Measurements from ENCODE around the gene FAM50B.
A peak's percentile ranks its signal among the peaks of the same experiment; 100 is the strongest.

GRCh38 chr6:3885262-3886036, 36.3 kb downstream of the FAM50B start:
- TF ChIP-seq CTCF (conservative IDR thresholded peaks at IDR 0.05) (peak; percentile 37), ZFX (IDR thresholded peaks at IDR 0.05) (no peak)
